Measurements from ENCODE around the gene OXER1.
"Not testable (repeated sequence)": the region's sequence is repeated elsewhere in the genome, so short reads cannot be mapped to it uniquely, and the experiment has no call there.

DNA sequence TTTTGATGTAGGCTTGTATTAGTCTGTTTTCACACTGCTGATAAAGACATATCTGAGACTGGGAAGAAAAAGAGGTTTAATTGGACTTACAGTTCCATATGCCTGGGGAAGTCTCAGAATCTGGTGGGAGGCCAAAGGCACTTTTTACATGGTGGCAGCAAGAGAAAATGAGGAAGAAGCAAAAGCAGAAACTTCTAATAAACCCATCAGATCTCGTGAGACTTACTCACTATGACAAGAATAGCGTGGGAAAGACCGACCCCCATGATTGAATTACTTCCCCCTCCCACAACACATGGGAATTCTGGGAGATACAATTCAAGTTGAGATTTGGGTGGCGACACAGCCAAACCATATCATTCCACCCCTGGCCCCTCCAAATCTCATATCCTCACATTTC lies 32.6 kb downstream of the OXER1 start:
- TF ChIP-seq, protein P1, sequence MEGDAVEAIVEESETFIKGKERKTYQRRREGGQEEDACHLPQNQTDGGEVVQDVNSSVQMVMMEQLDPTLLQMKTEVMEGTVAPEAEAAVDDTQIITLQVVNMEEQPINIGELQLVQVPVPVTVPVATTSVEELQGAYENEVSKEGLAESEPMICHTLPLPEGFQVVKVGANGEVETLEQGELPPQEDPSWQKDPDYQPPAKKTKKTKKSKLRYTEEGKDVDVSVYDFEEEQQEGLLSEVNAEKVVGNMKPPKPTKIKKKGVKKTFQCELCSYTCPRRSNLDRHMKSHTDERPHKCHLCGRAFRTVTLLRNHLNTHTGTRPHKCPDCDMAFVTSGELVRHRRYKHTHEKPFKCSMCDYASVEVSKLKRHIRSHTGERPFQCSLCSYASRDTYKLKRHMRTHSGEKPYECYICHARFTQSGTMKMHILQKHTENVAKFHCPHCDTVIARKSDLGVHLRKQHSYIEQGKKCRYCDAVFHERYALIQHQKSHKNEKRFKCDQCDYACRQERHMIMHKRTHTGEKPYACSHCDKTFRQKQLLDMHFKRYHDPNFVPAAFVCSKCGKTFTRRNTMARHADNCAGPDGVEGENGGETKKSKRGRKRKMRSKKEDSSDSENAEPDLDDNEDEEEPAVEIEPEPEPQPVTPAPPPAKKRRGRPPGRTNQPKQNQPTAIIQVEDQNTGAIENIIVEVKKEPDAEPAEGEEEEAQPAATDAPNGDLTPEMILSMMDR (IDR thresholded peaks at IDR 0.05): not testable (repeated sequence)
- TF ChIP-seq POLR2A (IDR thresholded peaks at IDR 0.05): not testable (repeated sequence)
